Gastroesophageal sphincter (tissue), 4 donors: ENCODE data around the gene LRP11. TPM values are rescaled to one million over a fixed set of nuclear protein-coding genes. Genes with fewer than 3 reads are reported as not detected.

ENCODE experiments used
- ATAC-seq: fragments of 150-250 bp; one replicate; pipeline ENCODE4 v1.9.1; 2016; ENCODE audit warnings: mild to moderate bottlenecking, moderate library complexity
- H3K27ac ChIP-seq, 4 donors: fragments of 200-600 bp; sonication (generic) in 3 of 4; 1 replicate in 3 of 4; 2 replicates in 1 of 4; pipeline ENCODE4 v1.5.1; 2016 to 2019
- H3K27me3 ChIP-seq: fragments of 200-600 bp; sonication (generic); one replicate; pipeline ENCODE4 v1.5.1; 2019
- H3K36me3 ChIP-seq, 2 donors: fragments of 200-600 bp; sonication (generic); one replicate each; pipeline ENCODE4 v1.5.1; 2019; ENCODE audit warnings: control low read depth in 1 of 2
- H3K4me1 ChIP-seq, 3 donors: fragments of 200-600 bp; sonication (generic); 1 replicate in 2 of 3; 2 replicates in 1 of 3; pipeline ENCODE4 v1.5.1; 2016 to 2019; ENCODE audit warnings: control low read depth in 2 of 3
- H3K4me3 ChIP-seq, 2 donors: fragments of 200-600 bp; sonication (generic); one replicate each; pipeline ENCODE4 v1.5.1; 2019; ENCODE audit warnings: mild to moderate bottlenecking in 1 of 2, moderate library complexity in 1 of 2
- H3K9me3 ChIP-seq, 3 donors: fragments of 200-600 bp; sonication (generic); one replicate each; pipeline ENCODE4 v1.5.1; 2017 to 2019; ENCODE audit warnings: control low read depth in 2 of 3
- CTCF ChIP-seq, 4 experiments: fragments of 200-600 bp in 2 of 4; fragments of 450-650 bp in 2 of 4; sonication (generic) in 1 of 4; IDR thresholded peaks; one replicate each; pipeline ENCODE4 v1.5.1; 2017 to 2019; ENCODE audit warnings: antibody characterized with exemption in 4 of 4, mild to moderate bottlenecking in 2 of 4, moderate library complexity in 2 of 4
- EP300 ChIP-seq: sonication (generic); formaldehyde crosslinking; IDR thresholded peaks from one replicate; pipeline ENCODE4 v1.6.1; 2017; ENCODE audit warnings: antibody characterized with exemption, mild to moderate bottlenecking
- POLR2A ChIP-seq, 2 donors: fragments of 450-650 bp; IDR thresholded peaks; one replicate each; pipeline ENCODE4 v1.6.1; 2017; ENCODE audit warnings: antibody characterized with exemption in 2 of 2, mild to moderate bottlenecking in 2 of 2, moderate library complexity in 1 of 2
- POLR2AphosphoS5 ChIP-seq: sonication (generic); formaldehyde crosslinking; IDR thresholded peaks from one replicate; pipeline ENCODE4 v1.6.1; 2017; ENCODE audit warnings: antibody characterized with exemption
- WGBS, 2 donors: methylation state at CpG; one replicate each; pipeline ENCODE4 v1.1.5; 2018; ENCODE audit warnings: low coverage in 1 of 2; 5-methylcytosine and 5-hydroxymethylcytosine counted together
- total RNA-seq, 4 donors: library from RNA; depleted of rRNA; stranded (reverse); fragments of >200 nt; gene quantifications; one replicate each; pipeline ENCODE4 v1.1.0, GENCODE V29; 2016

Gene LRP11
- total RNA-seq, 4 donors from 2014 or later, result 17.9 to 33.3 (median 29.6) TPM

GRCh38 chr6:149833651-149834050 is 30.5 kb downstream of the LRP11 start:
- Histone ChIP-seq H3K9me3 (no peaks in the 10 kb centered on the region), H3K4me3 (no peak overlapping the region), H3K36me3 (peaks cover 0 to 54% of the 10 kb centered on the region in 2 donors), H3K27ac (no peak overlapping the region), H3K27me3 (no peaks in the 10 kb centered on the region), H3K4me1 (no peaks in the 10 kb centered on the region)
- 84 to 98% methylated on average over 2 to 3 of the region's 3 CpGs for WGBS, 2 donors
- TF ChIP-seq CTCF (IDR thresholded peaks at IDR 0.05) (no peak), POLR2A (IDR thresholded peaks at IDR 0.05) (no peak), EP300 (no peak), POLR2AphosphoS5 (no peak)
- no peak for ATAC-seq

GRCh38 chr6:149831308-149831820 is 32.8 kb downstream of the LRP11 start:
- H3K4me3 ChIP-seq, result peak overlapping the region in 1 of 2 donors; percentile 15
- WGBS, 2 donors, result 71 to 100% methylated on average over 1 to 4 of the region's 6 CpGs
- H3K9me3 ChIP-seq, result no peaks in the 10 kb centered on the region

GRCh38 chr6:149830731-149831307 is 33.3 kb downstream of the LRP11 start:
- WGBS, 2 donors, result 74 to 87% methylated on average over 5 to 7 of the region's 7 CpGs
- no peak for ATAC-seq
- H3K4me1 ChIP-seq, result no peaks in the 10 kb centered on the region
- no peak overlapping the region for H3K27ac ChIP-seq
- TF ChIP-seq CTCF (IDR thresholded peaks at IDR 0.05), result no peak
- no peak for TF ChIP-seq POLR2A (IDR thresholded peaks at IDR 0.05)
- no peak for TF ChIP-seq POLR2AphosphoS5
- TF ChIP-seq EP300, result no peak
- H3K4me3 ChIP-seq, result peak overlapping the region in 1 of 2 donors; percentile 15
- H3K27me3 ChIP-seq, result no peaks in the 10 kb centered on the region
- H3K36me3 ChIP-seq, result peaks cover 0 to 51% of the 10 kb centered on the region in 2 donors
- no peaks in the 10 kb centered on the region for H3K9me3 ChIP-seq

More at GRCh38 chr6:149831308-149831820, 32.8 kb downstream of the LRP11 start:
- no peaks in the 10 kb centered on the region for H3K4me1 ChIP-seq
- H3K36me3 ChIP-seq, result peaks cover 0 to 52% of the 10 kb centered on the region in 2 donors
- no peak for TF ChIP-seq EP300
- TF ChIP-seq POLR2AphosphoS5, result no peak
- no peak for TF ChIP-seq CTCF (IDR thresholded peaks at IDR 0.05)
- TF ChIP-seq POLR2A (IDR thresholded peaks at IDR 0.05), result no peak
- no peak overlapping the region for H3K27ac ChIP-seq
- no peaks in the 10 kb centered on the region for H3K27me3 ChIP-seq
- no peak for ATAC-seq

- WGBS, 2 donors, result 80 to 85% methylated on average over 2 to 3 of the region's 4 CpGs
- Histone ChIP-seq H3K36me3 (peaks cover 0 to 61% of the 10 kb centered on the region in 2 donors), H3K9me3 (no peaks in the 10 kb centered on the region), H3K27me3 (no peaks in the 10 kb centered on the region), H3K4me1 (no peaks in the 10 kb centered on the region), H3K27ac (no peak overlapping the region), H3K4me3 (no peak overlapping the region)
- ATAC-seq, result no peak
- TF ChIP-seq CTCF (IDR thresholded peaks at IDR 0.05) (no peak), POLR2A (IDR thresholded peaks at IDR 0.05) (no peak), POLR2AphosphoS5 (no peak), EP300 (no peak)
Observed at GRCh38 chr6:149825292-149825691, 38.9 kb downstream of the LRP11 start.

GRCh38 chr6:149823013-149823412 is 41.1 kb downstream of the LRP11 start:
- Histone ChIP-seq H3K4me3 (no peak overlapping the region), H3K9me3 (no peaks in the 10 kb centered on the region), H3K36me3 (peaks cover 0 to 54% of the 10 kb centered on the region in 2 donors), H3K27ac (no peak overlapping the region), H3K27me3 (no peaks in the 10 kb centered on the region), H3K4me1 (no peaks in the 10 kb centered on the region)
- 57 to 67% methylated on average over 1 to 4 of the region's 4 CpGs for WGBS, 2 donors
- no peak for ATAC-seq
- TF ChIP-seq EP300, result no peak
- no peak for TF ChIP-seq POLR2AphosphoS5
- no peak for TF ChIP-seq CTCF (IDR thresholded peaks at IDR 0.05)
- no peak for TF ChIP-seq POLR2A (IDR thresholded peaks at IDR 0.05)
